Loucy (cell line): ENCODE results near the gene NIP7.

Source experiments
- EZH2phosphoT487 ChIP-seq: fragments of 200-600 bp; IDR thresholded peaks from 2 replicates; pipeline ENCODE4 v1.6.1; 2018; ENCODE audit warnings: antibody characterized with exemption, mild to moderate bottlenecking, moderate library complexity, borderline replicate concordance
- TF ChIP-seq, protein P1 (sequence below): fragments of 200-600 bp; sonication (generic); conservative IDR thresholded peaks from 2 replicates; pipeline ENCODE4 v1.5.1; 2014; ENCODE audit warnings: mild to moderate bottlenecking, antibody characterized with exemption, low read length

DNA sequence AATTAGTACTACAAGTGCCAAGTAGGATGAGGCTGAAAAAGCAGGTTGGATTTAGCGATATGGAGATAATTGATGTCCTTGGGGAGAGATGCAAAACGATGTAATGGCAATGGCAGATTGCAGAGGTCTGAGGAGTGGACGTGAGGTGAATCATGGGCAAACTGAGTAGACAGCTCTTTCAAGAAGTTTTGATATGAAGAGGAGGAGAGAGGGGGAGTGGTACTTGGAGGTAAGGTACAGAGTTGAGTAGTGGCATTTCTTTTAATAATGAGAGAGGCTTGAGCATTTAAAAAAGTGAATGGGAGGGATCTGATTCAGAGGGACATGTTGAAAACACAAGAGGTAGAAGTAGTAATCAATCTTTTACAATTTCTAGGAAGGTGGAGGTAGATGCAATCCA lies 46.2 kb upstream of the NIP7 start:
- TF ChIP-seq, protein P1, sequence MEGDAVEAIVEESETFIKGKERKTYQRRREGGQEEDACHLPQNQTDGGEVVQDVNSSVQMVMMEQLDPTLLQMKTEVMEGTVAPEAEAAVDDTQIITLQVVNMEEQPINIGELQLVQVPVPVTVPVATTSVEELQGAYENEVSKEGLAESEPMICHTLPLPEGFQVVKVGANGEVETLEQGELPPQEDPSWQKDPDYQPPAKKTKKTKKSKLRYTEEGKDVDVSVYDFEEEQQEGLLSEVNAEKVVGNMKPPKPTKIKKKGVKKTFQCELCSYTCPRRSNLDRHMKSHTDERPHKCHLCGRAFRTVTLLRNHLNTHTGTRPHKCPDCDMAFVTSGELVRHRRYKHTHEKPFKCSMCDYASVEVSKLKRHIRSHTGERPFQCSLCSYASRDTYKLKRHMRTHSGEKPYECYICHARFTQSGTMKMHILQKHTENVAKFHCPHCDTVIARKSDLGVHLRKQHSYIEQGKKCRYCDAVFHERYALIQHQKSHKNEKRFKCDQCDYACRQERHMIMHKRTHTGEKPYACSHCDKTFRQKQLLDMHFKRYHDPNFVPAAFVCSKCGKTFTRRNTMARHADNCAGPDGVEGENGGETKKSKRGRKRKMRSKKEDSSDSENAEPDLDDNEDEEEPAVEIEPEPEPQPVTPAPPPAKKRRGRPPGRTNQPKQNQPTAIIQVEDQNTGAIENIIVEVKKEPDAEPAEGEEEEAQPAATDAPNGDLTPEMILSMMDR, result no peak
- no peak for TF ChIP-seq EZH2phosphoT487
